HEK293 (cell line): Measurements from ENCODE around the gene NPFFR2.
A peak's percentile ranks its signal among the peaks of the same experiment; 100 is the strongest.

Experiments
- BCL11B ChIP-seq: fragments of 450-650 bp; formaldehyde crosslinking; IDR thresholded peaks from 2 replicates; pipeline ENCODE4 v1.5.1; 2016; ENCODE audit warnings: low read depth, missing biosample characterization, missing genetic modification characterization
- FEZF1 ChIP-seq: fragments of 450-650 bp; formaldehyde crosslinking; IDR thresholded peaks from 2 replicates; pipeline ENCODE4 v1.5.1; 2016; ENCODE audit warnings: missing biosample characterization, missing genetic modification characterization
- MEIS1 ChIP-seq: sonication (generic); formaldehyde crosslinking; IDR thresholded peaks from 2 replicates; pipeline ENCODE4 v1.8.1; 2022; ENCODE audit warnings: missing genetic modification reagents, mild to moderate bottlenecking, borderline replicate concordance
- OSR2 ChIP-seq: fragments of 450-650 bp; formaldehyde crosslinking; IDR thresholded peaks from 2 replicates; pipeline ENCODE4 v1.5.1; 2016; ENCODE audit warnings: missing biosample characterization, missing genetic modification characterization
- PRDM1 ChIP-seq: fragments of 450-650 bp; formaldehyde crosslinking; IDR thresholded peaks from 2 replicates; pipeline ENCODE4; 2016; ENCODE audit warnings: missing biosample characterization, missing genetic modification characterization
- SCRT2 ChIP-seq: fragments of 450-650 bp; formaldehyde crosslinking; IDR thresholded peaks from 2 replicates; pipeline ENCODE4 v1.5.1; 2016; ENCODE audit warnings: missing biosample characterization, missing genetic modification characterization
- ZNF146 ChIP-seq: fragments of 450-650 bp; formaldehyde crosslinking; IDR thresholded peaks from 2 replicates; pipeline ENCODE4 v1.5.1; 2016; ENCODE audit warnings: missing biosample characterization, missing genetic modification characterization
- ZNF148 ChIP-seq: fragments of 450-650 bp; formaldehyde crosslinking; IDR thresholded peaks from 2 replicates; pipeline ENCODE4 v1.5.0; 2017; ENCODE audit warnings: missing biosample characterization, missing genetic modification characterization, borderline replicate concordance
- ZNF155 ChIP-seq: fragments of 450-650 bp; formaldehyde crosslinking; IDR thresholded peaks from 2 replicates; pipeline ENCODE4 v1.5.1; 2016; ENCODE audit warnings: missing biosample characterization, missing genetic modification characterization
- ZNF19 ChIP-seq: fragments of 450-650 bp; formaldehyde crosslinking; IDR thresholded peaks from 2 replicates; pipeline ENCODE4; 2016; ENCODE audit warnings: missing biosample characterization, missing genetic modification characterization, low read depth
- ZNF274 ChIP-seq, 2 experiments: fragments of 200-500 bp in 1 of 2; fragments of 450-650 bp in 1 of 2; sonication (Bioruptor generic) in 1 of 2; formaldehyde crosslinking in 1 of 2; IDR thresholded peaks; 2 replicates each; pipeline versions ENCODE4 v1.5.1 to v1.6.1; 2014 to 2016; ENCODE audit warnings: borderline replicate concordance in 1 of 2, inconsistent platforms in 1 of 2, low read length in 1 of 2, missing biosample characterization in 1 of 2, missing genetic modification characterization in 1 of 2
- ZNF341 ChIP-seq: fragments of 450-650 bp; formaldehyde crosslinking; IDR thresholded peaks from 2 replicates; pipeline ENCODE4; 2016; ENCODE audit warnings: low read depth, missing biosample characterization, missing genetic modification characterization
- ZNF37A ChIP-seq: fragments of 450-650 bp; IDR thresholded peaks from 2 replicates; pipeline ENCODE4 v1.5.1; 2018; ENCODE audit warnings: missing biosample characterization, missing genetic modification characterization
- ZNF423 ChIP-seq: fragments of 450-650 bp; formaldehyde crosslinking; IDR thresholded peaks from 2 replicates; pipeline ENCODE4 v1.5.1; 2016; ENCODE audit warnings: missing biosample characterization, missing genetic modification characterization
- ZNF501 ChIP-seq: fragments of 450-650 bp; formaldehyde crosslinking; IDR thresholded peaks from 2 replicates; pipeline ENCODE4 v1.5.1; 2016; ENCODE audit warnings: missing biosample characterization, missing genetic modification characterization
- ZNF623 ChIP-seq: fragments of 450-650 bp; formaldehyde crosslinking; IDR thresholded peaks from 2 replicates; pipeline ENCODE4 v1.5.1; 2016; ENCODE audit warnings: missing biosample characterization, missing genetic modification characterization
- ZNF626 ChIP-seq: fragments of 450-650 bp; sonication (Bioruptor Pico); formaldehyde crosslinking; IDR thresholded peaks from 2 replicates; pipeline ENCODE4 v1.5.1; 2018; ENCODE audit warnings: missing biosample characterization, missing genetic modification characterization, inconsistent platforms
- ZNF639 ChIP-seq: fragments of 450-650 bp; formaldehyde crosslinking; IDR thresholded peaks from 2 replicates; pipeline ENCODE4 v1.5.1; 2016; ENCODE audit warnings: missing biosample characterization, missing genetic modification characterization
- ZNF654 ChIP-seq: fragments of 450-650 bp; formaldehyde crosslinking; IDR thresholded peaks from 2 replicates; pipeline ENCODE4 v1.5.1; 2016; ENCODE audit warnings: low read depth, missing biosample characterization, missing genetic modification characterization
- TF ChIP-seq, protein P1 (sequence below): fragments of 450-650 bp; formaldehyde crosslinking; IDR thresholded peaks from 2 replicates; pipeline ENCODE4 v1.5.1; 2016; ENCODE audit warnings: missing biosample characterization, missing genetic modification characterization
- TF ChIP-seq, protein P2 (sequence below): fragments of 450-650 bp; formaldehyde crosslinking; IDR thresholded peaks from 2 replicates; pipeline ENCODE4 v1.5.1; 2016; ENCODE audit warnings: missing biosample characterization, missing genetic modification characterization
- TF ChIP-seq, protein P3 (sequence below): fragments of 450-650 bp; formaldehyde crosslinking; IDR thresholded peaks from 2 replicates; pipeline ENCODE4 v1.5.1; 2016; ENCODE audit warnings: missing biosample characterization, missing genetic modification characterization
- TF ChIP-seq, protein P4 (sequence below): fragments of 450-650 bp; formaldehyde crosslinking; IDR thresholded peaks from 2 replicates; pipeline ENCODE4 v1.5.1; 2016; ENCODE audit warnings: missing biosample characterization, missing genetic modification characterization
- TF ChIP-seq, protein P5 (sequence below): fragments of 450-650 bp; formaldehyde crosslinking; IDR thresholded peaks from 2 replicates; pipeline ENCODE4 v1.5.1; 2017; ENCODE audit warnings: missing biosample characterization, missing genetic modification characterization
- TF ChIP-seq, protein P6 (sequence below): fragments of 450-650 bp; formaldehyde crosslinking; IDR thresholded peaks from 2 replicates; pipeline ENCODE4 v1.5.1; 2016; ENCODE audit warnings: missing biosample characterization, missing genetic modification characterization, borderline replicate concordance

Gene NPFFR2

GRCh38 chr4:72112514-72113156 lies 80.8 kb downstream of the NPFFR2 start (continued):
- TF ChIP-seq, protein P1, sequence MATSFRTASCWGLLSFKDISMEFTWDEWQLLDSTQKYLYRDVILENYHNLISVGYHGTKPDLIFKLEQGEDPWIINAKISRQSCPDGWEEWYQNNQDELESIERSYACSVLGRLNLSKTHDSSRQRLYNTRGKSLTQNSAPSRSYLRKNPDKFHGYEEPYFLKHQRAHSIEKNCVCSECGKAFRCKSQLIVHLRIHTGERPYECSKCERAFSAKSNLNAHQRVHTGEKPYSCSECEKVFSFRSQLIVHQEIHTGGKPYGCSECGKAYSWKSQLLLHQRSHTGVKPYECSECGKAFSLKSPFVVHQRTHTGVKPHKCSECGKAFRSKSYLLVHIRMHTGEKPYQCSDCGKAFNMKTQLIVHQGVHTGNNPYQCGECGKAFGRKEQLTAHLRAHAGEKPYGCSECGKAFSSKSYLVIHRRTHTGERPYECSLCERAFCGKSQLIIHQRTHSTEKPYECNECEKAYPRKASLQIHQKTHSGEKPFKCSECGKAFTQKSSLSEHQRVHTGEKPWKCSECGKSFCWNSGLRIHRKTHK (tag by site-specific recombination): 0 out of 2 replicates have a peak, but pooled peaks have one; percentile 41
- TF ChIP-seq SCRT2 (tag by site-specific recombination): peak; percentile 88
- TF ChIP-seq ZNF654 (tag by site-specific recombination): peak; percentile 20
- no peak for TF ChIP-seq ZNF37A (tag by site-specific recombination)
- TF ChIP-seq, protein P2, sequence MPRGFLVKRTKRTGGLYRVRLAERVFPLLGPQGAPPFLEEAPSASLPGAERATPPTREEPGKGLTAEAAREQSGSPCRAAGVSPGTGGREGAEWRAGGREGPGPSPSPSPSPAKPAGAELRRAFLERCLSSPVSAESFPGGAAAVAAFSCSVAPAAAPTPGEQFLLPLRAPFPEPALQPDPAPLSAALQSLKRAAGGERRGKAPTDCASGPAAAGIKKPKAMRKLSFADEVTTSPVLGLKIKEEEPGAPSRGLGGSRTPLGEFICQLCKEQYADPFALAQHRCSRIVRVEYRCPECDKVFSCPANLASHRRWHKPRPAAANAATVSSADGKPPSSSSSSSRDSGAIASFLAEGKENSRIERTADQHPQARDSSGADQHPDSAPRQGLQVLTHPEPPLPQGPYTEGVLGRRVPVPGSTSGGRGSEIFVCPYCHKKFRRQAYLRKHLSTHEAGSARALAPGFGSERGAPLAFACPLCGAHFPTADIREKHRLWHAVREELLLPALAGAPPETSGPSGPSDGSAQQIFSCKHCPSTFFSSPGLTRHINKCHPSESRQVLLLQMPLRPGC: peak; percentile 90
- TF ChIP-seq ZNF626 (tag by site-specific recombination): 0 out of 2 replicates have a peak, but pooled peaks have one; percentile 60
- TF ChIP-seq OSR2 (tag by site-specific recombination): peak; percentile 67
- peak; percentile 89 for TF ChIP-seq BCL11B (tag by site-specific recombination)
- peak; percentile 62; the same call in 1 of the 2 replicates for TF ChIP-seq ZNF155 (tag by site-specific recombination)
- TF ChIP-seq ZNF639 (tag by site-specific recombination): peak; percentile 97
- TF ChIP-seq ZNF623 (tag by site-specific recombination): peak; percentile 42; the same call in 1 of the 2 replicates
- peak; percentile 76 for TF ChIP-seq FEZF1 (tag by site-specific recombination)
- TF ChIP-seq, protein P3, sequence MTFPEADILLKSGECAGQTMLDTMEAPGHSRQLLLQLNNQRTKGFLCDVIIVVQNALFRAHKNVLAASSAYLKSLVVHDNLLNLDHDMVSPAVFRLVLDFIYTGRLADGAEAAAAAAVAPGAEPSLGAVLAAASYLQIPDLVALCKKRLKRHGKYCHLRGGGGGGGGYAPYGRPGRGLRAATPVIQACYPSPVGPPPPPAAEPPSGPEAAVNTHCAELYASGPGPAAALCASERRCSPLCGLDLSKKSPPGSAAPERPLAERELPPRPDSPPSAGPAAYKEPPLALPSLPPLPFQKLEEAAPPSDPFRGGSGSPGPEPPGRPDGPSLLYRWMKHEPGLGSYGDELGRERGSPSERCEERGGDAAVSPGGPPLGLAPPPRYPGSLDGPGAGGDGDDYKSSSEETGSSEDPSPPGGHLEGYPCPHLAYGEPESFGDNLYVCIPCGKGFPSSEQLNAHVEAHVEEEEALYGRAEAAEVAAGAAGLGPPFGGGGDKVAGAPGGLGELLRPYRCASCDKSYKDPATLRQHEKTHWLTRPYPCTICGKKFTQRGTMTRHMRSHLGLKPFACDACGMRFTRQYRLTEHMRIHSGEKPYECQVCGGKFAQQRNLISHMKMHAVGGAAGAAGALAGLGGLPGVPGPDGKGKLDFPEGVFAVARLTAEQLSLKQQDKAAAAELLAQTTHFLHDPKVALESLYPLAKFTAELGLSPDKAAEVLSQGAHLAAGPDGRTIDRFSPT: peak; percentile 98
- TF ChIP-seq ZNF341 (tag by site-specific recombination): no peak
- TF ChIP-seq, protein P4, sequence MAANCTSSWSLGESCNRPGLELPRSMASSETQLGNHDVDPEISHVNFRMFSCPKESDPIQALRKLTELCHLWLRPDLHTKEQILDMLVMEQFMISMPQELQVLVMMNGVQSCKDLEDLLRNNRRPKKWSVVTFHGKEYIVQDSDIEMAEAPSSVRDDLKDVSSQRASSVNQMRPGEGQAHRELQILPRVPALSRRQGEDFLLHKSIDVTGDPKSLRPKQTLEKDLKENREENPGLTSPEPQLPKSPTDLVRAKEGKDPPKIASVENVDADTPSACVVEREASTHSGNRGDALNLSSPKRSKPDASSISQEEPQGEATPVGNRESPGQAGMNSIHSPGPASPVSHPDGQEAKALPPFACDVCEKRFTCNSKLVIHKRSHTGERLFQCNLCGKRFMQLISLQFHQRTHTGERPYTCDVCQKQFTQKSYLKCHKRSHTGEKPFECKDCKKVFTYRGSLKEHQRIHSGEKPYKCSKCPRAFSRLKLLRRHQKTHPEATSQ: no peak
- TF ChIP-seq, protein P5, sequence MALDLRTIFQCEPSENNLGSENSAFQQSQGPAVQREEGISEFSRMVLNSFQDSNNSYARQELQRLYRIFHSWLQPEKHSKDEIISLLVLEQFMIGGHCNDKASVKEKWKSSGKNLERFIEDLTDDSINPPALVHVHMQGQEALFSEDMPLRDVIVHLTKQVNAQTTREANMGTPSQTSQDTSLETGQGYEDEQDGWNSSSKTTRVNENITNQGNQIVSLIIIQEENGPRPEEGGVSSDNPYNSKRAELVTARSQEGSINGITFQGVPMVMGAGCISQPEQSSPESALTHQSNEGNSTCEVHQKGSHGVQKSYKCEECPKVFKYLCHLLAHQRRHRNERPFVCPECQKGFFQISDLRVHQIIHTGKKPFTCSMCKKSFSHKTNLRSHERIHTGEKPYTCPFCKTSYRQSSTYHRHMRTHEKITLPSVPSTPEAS: 0 out of 2 replicates have a peak, but pooled peaks have one; percentile 46
- no peak for TF ChIP-seq ZNF148 (tag by site-specific recombination)
- peak; percentile 73; the same call in 1 of the 2 replicates for TF ChIP-seq ZNF501
- TF ChIP-seq ZNF146 (tag by site-specific recombination): 0 out of 2 replicates have a peak, but pooled peaks have one; percentile 15
- TF ChIP-seq PRDM1 (tag by site-specific recombination): peak; percentile 40
- TF ChIP-seq, protein P6, sequence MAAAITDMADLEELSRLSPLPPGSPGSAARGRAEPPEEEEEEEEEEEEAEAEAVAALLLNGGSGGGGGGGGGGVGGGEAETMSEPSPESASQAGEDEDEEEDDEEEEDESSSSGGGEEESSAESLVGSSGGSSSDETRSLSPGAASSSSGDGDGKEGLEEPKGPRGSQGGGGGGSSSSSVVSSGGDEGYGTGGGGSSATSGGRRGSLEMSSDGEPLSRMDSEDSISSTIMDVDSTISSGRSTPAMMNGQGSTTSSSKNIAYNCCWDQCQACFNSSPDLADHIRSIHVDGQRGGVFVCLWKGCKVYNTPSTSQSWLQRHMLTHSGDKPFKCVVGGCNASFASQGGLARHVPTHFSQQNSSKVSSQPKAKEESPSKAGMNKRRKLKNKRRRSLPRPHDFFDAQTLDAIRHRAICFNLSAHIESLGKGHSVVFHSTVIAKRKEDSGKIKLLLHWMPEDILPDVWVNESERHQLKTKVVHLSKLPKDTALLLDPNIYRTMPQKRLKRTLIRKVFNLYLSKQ (tag by site-specific recombination): no peak
- no peak for TF ChIP-seq MEIS1 (CRISPR knock-in tag)
- TF ChIP-seq ZNF19 (tag by site-specific recombination): no peak
- TF ChIP-seq ZNF274 (IDR thresholded peaks at IDR 0.05; ENCODE audit: low read length): no peak
- no peak for TF ChIP-seq ZNF274 (tag by site-specific recombination; IDR thresholded peaks at IDR 0.05; ENCODE audit: borderline replicate concordance)
- no peak for TF ChIP-seq ZNF423 (tag by site-specific recombination)
